Upper lobe of left lung (tissue), 4 donors: Measurements from ENCODE around the gene NAA25.

Experiments used
- EP300 ChIP-seq, 4 donors: sonication (generic); formaldehyde crosslinking; IDR thresholded peaks; one replicate each; pipeline ENCODE4 v1.5.1; 2017; ENCODE audit warnings: antibody characterized with exemption in 4 of 4, control low read depth in 2 of 4
- POLR2A ChIP-seq, 4 donors: fragments of 450-650 bp; IDR thresholded peaks; one replicate each; pipeline ENCODE4 v1.5.1; 2016 to 2017; ENCODE audit warnings: antibody characterized with exemption in 4 of 4, mild to moderate bottlenecking in 2 of 4
- POLR2AphosphoS5 ChIP-seq, 2 donors: sonication (generic); formaldehyde crosslinking; IDR thresholded peaks; one replicate each; pipeline ENCODE4 v1.5.1; 2017; ENCODE audit warnings: antibody characterized with exemption in 2 of 2
- TF ChIP-seq, protein P1 (sequence below), 6 experiments: fragments of 450-650 bp in 4 of 6; fragments of 200-600 bp in 2 of 6; sonication (generic) in 2 of 6; IDR thresholded peaks; one replicate each; pipeline ENCODE4 v1.5.1; 2016 to 2019; ENCODE audit warnings: antibody characterized with exemption in 6 of 6

DNA sequence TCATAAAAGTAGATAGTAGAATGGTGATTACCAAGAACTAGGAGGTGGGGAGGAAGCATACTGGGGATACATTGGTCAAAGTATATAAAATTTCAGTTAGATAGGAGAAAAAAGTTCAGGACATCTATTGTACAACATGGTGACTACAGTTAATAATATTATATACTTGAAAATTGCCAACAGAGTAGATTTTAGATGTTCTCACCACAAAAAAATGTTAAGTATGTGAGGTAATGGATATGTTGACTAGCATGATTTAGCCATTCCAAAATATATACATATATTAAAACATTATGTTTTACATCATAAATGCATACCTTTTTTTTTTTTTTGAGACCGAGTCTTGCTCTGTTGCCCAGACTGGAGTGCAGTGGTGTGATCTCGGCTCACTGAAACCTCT, 126.6 kb downstream of the NAA25 start:
- TF ChIP-seq, protein P1, sequence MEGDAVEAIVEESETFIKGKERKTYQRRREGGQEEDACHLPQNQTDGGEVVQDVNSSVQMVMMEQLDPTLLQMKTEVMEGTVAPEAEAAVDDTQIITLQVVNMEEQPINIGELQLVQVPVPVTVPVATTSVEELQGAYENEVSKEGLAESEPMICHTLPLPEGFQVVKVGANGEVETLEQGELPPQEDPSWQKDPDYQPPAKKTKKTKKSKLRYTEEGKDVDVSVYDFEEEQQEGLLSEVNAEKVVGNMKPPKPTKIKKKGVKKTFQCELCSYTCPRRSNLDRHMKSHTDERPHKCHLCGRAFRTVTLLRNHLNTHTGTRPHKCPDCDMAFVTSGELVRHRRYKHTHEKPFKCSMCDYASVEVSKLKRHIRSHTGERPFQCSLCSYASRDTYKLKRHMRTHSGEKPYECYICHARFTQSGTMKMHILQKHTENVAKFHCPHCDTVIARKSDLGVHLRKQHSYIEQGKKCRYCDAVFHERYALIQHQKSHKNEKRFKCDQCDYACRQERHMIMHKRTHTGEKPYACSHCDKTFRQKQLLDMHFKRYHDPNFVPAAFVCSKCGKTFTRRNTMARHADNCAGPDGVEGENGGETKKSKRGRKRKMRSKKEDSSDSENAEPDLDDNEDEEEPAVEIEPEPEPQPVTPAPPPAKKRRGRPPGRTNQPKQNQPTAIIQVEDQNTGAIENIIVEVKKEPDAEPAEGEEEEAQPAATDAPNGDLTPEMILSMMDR (IDR thresholded peaks at IDR 0.05) = no peak
- TF ChIP-seq POLR2A (IDR thresholded peaks at IDR 0.05) (no peak), EP300 (IDR thresholded peaks at IDR 0.05) (no peak), POLR2AphosphoS5 (IDR thresholded peaks at IDR 0.05) (no peak)
